HepG2 (cell line): ENCODE data around the gene NDUFC1. TPM values are rescaled to one million over a fixed set of nuclear protein-coding genes. Genes with fewer than 3 reads are reported as not detected.

Experiments used
- ATAC-seq: fragments of 200-7000 bp; cut with Tn5 transposase; 3 replicates; pipeline ENCODE4 v1.9.1; 2020; ENCODE audit warnings: mild to moderate bottlenecking, moderate library complexity
- Bru-seq: library from RNA; stranded (reverse); fragments of 400-500 nt; gene quantifications from one replicate; lab custom pipeline; 2021; lab: Mats Ljungman, UMichigan
- BruChase-seq, 2 experiments: library from RNA; stranded (reverse); fragments of 400-500 nt; gene quantifications; one replicate each; lab custom pipeline; 2021; lab: Mats Ljungman, UMichigan
- BruUV-seq: library from RNA; stranded (reverse); fragments of 400-500 nt; replicated peaks from 2 replicates; lab custom pipeline; 2021; lab: Mats Ljungman, UMichigan
- CTCF ChIA-PET: fragments of 300-600 bp; formaldehyde crosslinking; extraction: SDS; loops from one replicate; lab custom pipeline; 2021; ENCODE audit warnings: low total read pairs, inconsistent platforms, low intra/inter-chr PET ratio; lab: Yijun Ruan, JAX
- POLR2A ChIA-PET: fragments of 350-600 bp; sonication (Branson Sonifier 250); formaldehyde crosslinking; loops from one replicate; lab custom pipeline; 2020; ENCODE audit warnings: antibody characterized with exemption, inconsistent platforms; lab: Yijun Ruan, JAX
- DNase-seq: peaks from one replicate; pipeline ENCODE4 v3.0.0-alpha.2; 2015; ENCODE audit warnings: low spot score
- FAIRE-seq: peaks from 3 replicates; lab custom pipeline; 2011; peaks lifted over from hg19 to GRCh38; lab: Jason Lieb, UNC
- H2AFZ ChIP-seq: one replicate; pipeline ENCODE4 v1.6.1; 2011; ENCODE audit warnings: low read length, inconsistent platforms
- H3K27ac ChIP-seq: fragments of 300-600 bp; 3 replicates; pipeline ENCODE4 v1.8.0; 2011; ENCODE audit warnings: mixed run types, mild to moderate bottlenecking, mixed read lengths, low read length, inconsistent platforms; ENCODE audit not compliant: insufficient read depth; ENCODE audit errors: extremely low read length
- H3K27me3 ChIP-seq, 2 experiments: fragments of 200-600 bp in 1 of 2; 2 replicates in 1 of 2; 3 replicates in 1 of 2; pipeline versions ENCODE4 v1.6.0 to v1.8.0; 2011; ENCODE audit warnings: low read length in 2 of 2, mild to moderate bottlenecking in 2 of 2, moderate library complexity in 2 of 2, inconsistent platforms in 1 of 2; ENCODE audit not compliant: insufficient read depth in 2 of 2, control insufficient read depth in 1 of 2
- H3K36me3 ChIP-seq, 2 experiments: fragments of 200-600 bp in 1 of 2; replicated peaks in 1 of 2; 2 replicates in 1 of 2; 3 replicates in 1 of 2; pipeline versions ENCODE4 v1.5.1 to v1.8.0; 2011; ENCODE audit warnings: low read length in 2 of 2, inconsistent platforms in 1 of 2; ENCODE audit not compliant: insufficient read depth in 2 of 2, control insufficient read depth in 1 of 2
- H3K4me1 ChIP-seq: 2 replicates; pipeline ENCODE4 v1.5.1; 2012; ENCODE audit warnings: low read length, inconsistent platforms; ENCODE audit not compliant: insufficient read depth
- H3K4me2 ChIP-seq: 2 replicates; pipeline ENCODE4 v1.6.0; 2011; ENCODE audit warnings: low read depth, low read length, inconsistent platforms
- H3K4me3 ChIP-seq, 3 experiments: fragments of 200-600 bp in 1 of 3; sonication (generic), shearing (Covaris generic) in 1 of 3; replicated peaks in 1 of 3; 2 replicates each; pipeline ENCODE4 v1.5.1; 2011 to 2016; ENCODE audit warnings: low read length in 3 of 3, inconsistent platforms in 2 of 3, low read depth in 2 of 3, mild to moderate bottlenecking in 2 of 3, control low read depth in 1 of 3, mixed read lengths in 1 of 3; ENCODE audit not compliant: insufficient read depth in 1 of 3
- H3K79me2 ChIP-seq: one replicate; pipeline ENCODE4 v1.6.1; 2011; ENCODE audit warnings: low read length, inconsistent platforms; ENCODE audit not compliant: insufficient read depth
- H3K9ac ChIP-seq: 2 replicates; pipeline ENCODE4 v1.6.0; 2011; ENCODE audit warnings: mild to moderate bottlenecking, low read depth, low read length, inconsistent platforms; ENCODE audit not compliant: insufficient read depth
- H3K9me3 ChIP-seq: 2 replicates; pipeline ENCODE4 v1.5.1; 2012; ENCODE audit warnings: mild to moderate bottlenecking, low read length
- H4K20me1 ChIP-seq: 2 replicates; pipeline ENCODE4 v1.6.0; 2011; ENCODE audit warnings: inconsistent platforms, mild to moderate bottlenecking, low read length, moderate library complexity; ENCODE audit not compliant: insufficient read depth
- ARID2 ChIP-seq: sonication (generic); formaldehyde crosslinking; IDR thresholded peaks from 2 replicates; pipeline ENCODE4 v1.8.1; 2022; ENCODE audit warnings: mild to moderate bottlenecking, missing genetic modification reagents, borderline replicate concordance
- ARID4A ChIP-seq: sonication (generic); formaldehyde crosslinking; IDR thresholded peaks from 2 replicates; pipeline ENCODE4 v1.5.0; 2020; ENCODE audit warnings: mild to moderate bottlenecking, missing genetic modification reagents, borderline replicate concordance
- DMAP1 ChIP-seq: IDR thresholded peaks from 2 replicates; pipeline ENCODE4 v1.6.1; 2016
- EEA1 ChIP-seq: sonication (generic); formaldehyde crosslinking; IDR thresholded peaks from 2 replicates; pipeline ENCODE4 v1.5.1; 2020; ENCODE audit warnings: mild to moderate bottlenecking, missing genetic modification reagents, borderline replicate concordance
- PCBP1 ChIP-seq: fragments of 200-400 bp; formaldehyde crosslinking; IDR thresholded peaks from 2 replicates; pipeline ENCODE4 v1.6.1; 2017; ENCODE audit warnings: mild to moderate bottlenecking, low read depth, low read length, borderline replicate concordance
- POLR2A ChIP-seq, 2 experiments: IDR thresholded peaks; 2 replicates each; pipeline ENCODE4 v1.6.1; 2011; ENCODE audit warnings: low read depth in 2 of 2, low read length in 2 of 2, mild to moderate bottlenecking in 1 of 2, moderate library complexity in 1 of 2; ENCODE audit not compliant: insufficient read depth in 1 of 2
- SP4 ChIP-seq: sonication (generic); formaldehyde crosslinking; IDR thresholded peaks from 2 replicates; pipeline ENCODE4 v1.8.1; 2023; ENCODE audit warnings: mild to moderate bottlenecking, missing genetic modification reagents
- ZNF234 ChIP-seq: sonication (generic); formaldehyde crosslinking; conservative IDR thresholded peaks from 2 replicates; pipeline ENCODE4 v1.5.1; 2020; ENCODE audit warnings: mild to moderate bottlenecking, missing genetic modification reagents
- ZNF296 ChIP-seq: sonication (generic); formaldehyde crosslinking; conservative IDR thresholded peaks from 2 replicates; pipeline ENCODE4 v1.5.0; 2020; ENCODE audit warnings: mild to moderate bottlenecking, missing genetic modification reagents
- ZNF652 ChIP-seq: IDR thresholded peaks from 2 replicates; pipeline ENCODE4 v1.6.1; 2016; ENCODE audit warnings: low read depth, borderline replicate concordance
- WGBS: methylation state at CpG from one replicate; pipeline ENCODE4 v1.1.6; 2017; ENCODE audit warnings: low lambda C conversion rate; 5-methylcytosine and 5-hydroxymethylcytosine counted together
- in situ Hi-C: cut with HindIII; loops from 2 replicates; pipeline ENCODE4 v1.10.0; 2017; ENCODE audit warnings: low pct_unique_long_range_greater_than_20kb; ENCODE audit not compliant: extremely low pct_ligation_motif_present
- intact Hi-C: fragments of 100-400 bp; cut with micrococcal nuclease; formaldehyde crosslinking; loops from one replicate; pipeline ENCODE4 v1.10.0; 2022; ENCODE audit not compliant: unreplicated experiment
- long read RNA-seq, 2 experiments: library from RNA in 1 of 2; library from polyadenylated mRNA in 1 of 2; stranded (forward) in 1 of 2; unstranded in 1 of 2; transcript quantifications; one replicate each; pipeline ENCODE4 v2.0.0, GENCODE V29; 2019 to 2022
- polyA minus RNA-seq, 3 experiments: library from RNA; depleted of rRNA, polyadenylated mRNA; stranded (reverse); fragments of >200 nt; gene quantifications; 2 replicates each; pipeline ENCODE4 v1.2.3, GENCODE V29; 2011; ENCODE audit warnings: low replicate concordance in 1 of 3
- polyA plus RNA-seq, 8 experiments: library from polyadenylated mRNA; depleted of rRNA in 3 of 8; stranded (reverse) in 7 of 8; unstranded in 1 of 8; fragments of >200 nt; fragmentation: Illumina TruSeq in 4 of 8; extraction: Trizol in 4 of 8; gene quantifications; 2 replicates each; pipeline versions ENCODE4 v1.2.1 to v1.2.3, GENCODE V29; 2011 to 2016; ENCODE audit warnings: low read depth in 4 of 8, missing spikeins in 1 of 8, mixed read lengths in 1 of 8; ENCODE audit not compliant: insufficient read depth in 1 of 8
- total RNA-seq, 5 experiments: library from RNA; depleted of rRNA; stranded (reverse); fragments of >200 nt; fragmentation: Illumina TruSeq; extraction: Trizol; gene quantifications; 2 replicates each; pipeline ENCODE4 v1.2.3, GENCODE V29; 2016; ENCODE audit warnings: low read depth in 1 of 5
- TF ChIP-seq, protein P1 (sequence below): sonication (generic); formaldehyde crosslinking; conservative IDR thresholded peaks from 2 replicates; pipeline ENCODE4 v1.8.1; 2023; ENCODE audit warnings: missing genetic modification reagents

Gene NDUFC1
- total RNA-seq (2016; rRNA removed; fragmentation: Illumina TruSeq; extraction: Trizol) (96.4 and 124 TPM in 2 replicates), polyA plus RNA-seq (2011; rRNA removed) (38.4 and 43.4 TPM in 2 replicates), polyA minus RNA-seq (2011; rRNA and poly(A)+ RNA removed; ENCODE audit: low replicate concordance) (6.8 and 12.8 TPM in 2 replicates), Bru-seq, nascent RNA (percentile 63 among the genes with signal in this experiment), BruChase-seq, experiment 1, labeled RNA remaining after a 6-hour chase (percentile 61 among the genes with signal in this experiment), BruChase-seq, experiment 2, labeled RNA remaining after a 2-hour chase (percentile 53 among the genes with signal in this experiment)
- 46.9 and 57.6 TPM in 2 replicates for total RNA-seq (2016; cell fraction: cytosol; rRNA removed; fragmentation: Illumina TruSeq; extraction: Trizol; ENCODE audit: low read depth)
- total RNA-seq (2016; cell fraction: insoluble cytoplasmic fraction; rRNA removed; fragmentation: Illumina TruSeq; extraction: Trizol): 106 and 134 TPM in 2 replicates
- 88.4 and 94.7 TPM in 2 replicates for total RNA-seq (2016; cell fraction: membrane; rRNA removed; fragmentation: Illumina TruSeq; extraction: Trizol)
- total RNA-seq (2016; cell fraction: nucleus; rRNA removed; fragmentation: Illumina TruSeq; extraction: Trizol): 40.3 and 42.8 TPM in 2 replicates
- 38.9 and 41.3 TPM in 2 replicates for polyA plus RNA-seq (2011; cell fraction: cytosol; rRNA removed)
- 14.4 and 16.4 TPM in 2 replicates for polyA plus RNA-seq (2011; cell fraction: nucleus; rRNA removed)
- polyA plus RNA-seq (2012): 70.7 and 104 TPM in 2 replicates
- 71.4 and 90.2 TPM in 2 replicates for polyA plus RNA-seq (2016; cell fraction: cytosol; fragmentation: Illumina TruSeq; extraction: Trizol; ENCODE audit: low read depth)
- polyA plus RNA-seq (2016; cell fraction: insoluble cytoplasmic fraction; fragmentation: Illumina TruSeq; extraction: Trizol; ENCODE audit: low read depth): 174 and 188 TPM in 2 replicates
- 127 and 136 TPM in 2 replicates for polyA plus RNA-seq (2016; cell fraction: membrane; fragmentation: Illumina TruSeq; extraction: Trizol; ENCODE audit: low read depth)
- 94.4 and 110 TPM in 2 replicates for polyA plus RNA-seq (2016; cell fraction: nucleus; fragmentation: Illumina TruSeq; extraction: Trizol; ENCODE audit: insufficient read depth, low read depth)
- polyA minus RNA-seq (2011; cell fraction: cytosol; rRNA and poly(A)+ RNA removed): 28.2 and 31.7 TPM in 2 replicates
- polyA minus RNA-seq (2011; cell fraction: nucleus; rRNA and poly(A)+ RNA removed): 10.8 and 11.7 TPM in 2 replicates
- long read RNA-seq, experiment 1, transcript NDUFC1-210 (5 exons, 725 nt): major isoform, 5 of 292 reads
- long read RNA-seq, experiment 1, partial matches to known transcripts: 271 of 292 reads
- long read RNA-seq, experiment 1, other reads (novel, unspliced or antisense): 14 of 292 reads
- long read RNA-seq, experiment 2, partial matches to known transcripts: 156 of 172 reads
- long read RNA-seq, experiment 2, other reads (novel, unspliced or antisense): 13 of 172 reads

DNA sequence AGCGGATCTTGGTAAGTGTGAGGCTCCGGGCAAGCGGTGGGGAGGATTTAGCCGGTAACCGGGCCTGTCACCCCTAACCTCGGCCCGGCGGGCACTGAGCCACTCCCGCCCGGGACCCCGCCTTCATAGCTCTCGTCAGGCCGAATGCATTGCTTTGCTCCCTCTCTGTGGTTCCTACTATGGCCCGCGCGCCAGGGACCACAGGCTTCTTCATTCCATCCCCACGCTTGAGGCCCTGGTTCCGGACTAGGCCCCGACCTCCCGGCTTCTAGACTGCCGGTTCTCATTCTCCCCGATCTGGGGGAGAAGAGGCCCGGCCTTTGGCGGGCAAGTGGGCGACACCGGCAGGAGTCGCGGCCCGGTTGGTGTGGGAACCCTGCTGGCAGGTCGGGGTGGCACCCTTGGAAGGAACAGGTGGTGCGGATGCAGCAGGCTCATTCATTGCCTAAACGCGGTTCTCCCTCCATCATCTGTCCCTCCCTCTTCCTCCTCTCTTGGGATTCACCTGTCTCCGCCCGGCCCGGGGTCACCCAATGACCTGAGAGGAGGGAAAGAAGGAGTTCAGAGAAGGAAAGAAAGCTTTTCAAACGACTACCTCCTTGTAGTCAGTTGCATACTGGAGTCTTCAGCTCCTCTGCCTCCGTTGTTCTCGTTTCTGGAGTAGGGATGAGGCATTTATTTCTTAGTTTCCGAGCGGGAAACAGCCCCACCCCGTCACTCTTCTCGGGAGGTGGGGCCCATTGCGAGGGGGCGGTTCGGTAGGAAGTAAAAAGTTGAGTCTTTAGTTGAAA is at the start of gene NDUFC1:
NDUFC1 (minus strand) TSS at position 657 of the 791 bp plus-strand sequence. CDS start 6,679 bp downstream, outside the sequence.
- intact Hi-C loops: loop anchor here (2.0 to 5.0 kb wide), 5 partner anchors 125 to 285 kb away; partner anchors contain the start of genes ELF2, NOCT and RAB33B
- CTCF ChIA-PET: no interaction called here
- in situ Hi-C loops: loop anchor here (10.0 kb wide), 1 partner anchor 217 kb away; no protein-coding TSS in a partner anchor
- peak within 1 kb of the TSS; percentile 86 for H3K27ac ChIP-seq
- DNase-seq (peak; percentile 52), ATAC-seq (peak; percentile 65), FAIRE-seq (peak; percentile 67)
- H3K9me3 ChIP-seq: no peaks in the 10 kb centered on the region
- H3K36me3 ChIP-seq: peaks cover 0 to 8% of the 10 kb centered on the region in 2 experiments; a peak in 2 of 5 replicates
- H2AFZ ChIP-seq: peak within 1 kb of the TSS; percentile 33
- 0% methylated on average over 28 of the region's 46 CpGs for WGBS
- H3K4me3 ChIP-seq: peak within 1 kb of the TSS; percentile 91 to 98 (median 94)
- POLR2A ChIA-PET: interaction anchor here (1.1 to 3.1 kb wide), 7 partner anchors 17 to 363 kb away, joined by 3 to 37 read pairs (median 4); partner anchors contain the start of genes ELF2, MGST2 and NOCT
- H3K4me2 ChIP-seq: peak within 1 kb of the TSS; percentile 73
- TSS peak; percentile 69 for BruUV-seq
- H3K4me1 ChIP-seq: peaks cover 69% of the 10 kb centered on the region
- H3K27me3 ChIP-seq: no peaks in the 10 kb centered on the region; a peak in 1 of 5 replicates
- H3K79me2 ChIP-seq: peaks cover 69% of the 10 kb centered on the region
- H3K9ac ChIP-seq: peak within 1 kb of the TSS; percentile 92
- peaks cover 21% of the 10 kb centered on the region for H4K20me1 ChIP-seq
- TF ChIP-seq ZNF296 (peak; percentile 55; the same call in 1 of the 2 replicates), POLR2A (IDR thresholded peaks at IDR 0.05; ENCODE audit: insufficient read depth in 1 of 2, low read depth in 2 of 2, low read length in 2 of 2) (peak in 1 of 2 experiments; percentile 50; a peak in 2 of 4 replicates), ZNF234 (CRISPR knock-in tag) (0 out of 2 replicates have a peak, but pooled peaks have one; percentile 41), DMAP1 (CRISPR knock-in tag) (0 out of 2 replicates have a peak, but pooled peaks have one; percentile 5), PCBP1 (no peak), EEA1 (peak; percentile 27; the same call in 1 of the 2 replicates), ARID4A (CRISPR knock-in tag) (peak; percentile 39; the same call in 1 of the 2 replicates), ZNF652 (CRISPR knock-in tag) (no peak), ARID2 (CRISPR knock-in tag) (no peak), SP4 (0 out of 2 replicates have a peak, but pooled peaks have one; percentile 5)
- TF ChIP-seq, protein P1, sequence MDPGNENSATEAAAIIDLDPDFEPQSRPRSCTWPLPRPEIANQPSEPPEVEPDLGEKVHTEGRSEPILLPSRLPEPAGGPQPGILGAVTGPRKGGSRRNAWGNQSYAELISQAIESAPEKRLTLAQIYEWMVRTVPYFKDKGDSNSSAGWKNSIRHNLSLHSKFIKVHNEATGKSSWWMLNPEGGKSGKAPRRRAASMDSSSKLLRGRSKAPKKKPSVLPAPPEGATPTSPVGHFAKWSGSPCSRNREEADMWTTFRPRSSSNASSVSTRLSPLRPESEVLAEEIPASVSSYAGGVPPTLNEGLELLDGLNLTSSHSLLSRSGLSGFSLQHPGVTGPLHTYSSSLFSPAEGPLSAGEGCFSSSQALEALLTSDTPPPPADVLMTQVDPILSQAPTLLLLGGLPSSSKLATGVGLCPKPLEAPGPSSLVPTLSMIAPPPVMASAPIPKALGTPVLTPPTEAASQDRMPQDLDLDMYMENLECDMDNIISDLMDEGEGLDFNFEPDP (CRISPR knock-in tag): no peak
